HG02759 (cell line): ENCODE data around the gene LARP4B.

Source experiments
- ATAC-seq: cut with Tn5 transposase; IDR thresholded peaks from one replicate; pipeline ENCODE4 v1.9.1; 2021; ENCODE audit warnings: mild to moderate bottlenecking, moderate library complexity; ENCODE audit not compliant: unreplicated experiment

The LARP4B gene

DNA sequence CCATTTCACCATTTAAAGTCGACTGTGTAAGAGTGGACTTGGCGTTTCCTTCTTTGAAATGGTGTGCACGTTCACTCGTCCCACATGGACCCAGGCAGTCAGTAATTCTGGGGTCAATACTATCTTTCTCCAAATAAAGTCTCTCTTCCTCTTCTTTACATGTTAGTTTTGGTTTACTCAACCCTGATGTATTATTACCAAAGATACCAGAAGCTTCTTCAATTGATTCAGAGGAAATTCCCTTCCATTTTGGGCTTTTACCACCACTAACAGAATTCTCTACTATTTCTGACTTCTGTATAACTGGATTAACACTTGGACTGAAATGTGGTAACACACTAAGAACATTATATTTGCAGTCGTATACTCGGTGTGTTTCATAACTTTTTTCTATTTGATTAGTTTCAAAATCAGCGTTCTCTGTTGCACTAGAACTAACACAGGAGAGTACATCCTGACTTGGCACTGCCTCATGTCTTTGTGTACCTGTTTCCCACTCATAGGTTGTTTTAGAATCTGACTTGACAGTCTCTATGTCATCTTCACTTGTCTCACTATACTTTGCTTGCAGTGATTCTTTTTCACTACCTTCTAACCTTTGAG, 60.8 kb downstream of the LARP4B start:
- ATAC-seq, result no peak

DNA sequence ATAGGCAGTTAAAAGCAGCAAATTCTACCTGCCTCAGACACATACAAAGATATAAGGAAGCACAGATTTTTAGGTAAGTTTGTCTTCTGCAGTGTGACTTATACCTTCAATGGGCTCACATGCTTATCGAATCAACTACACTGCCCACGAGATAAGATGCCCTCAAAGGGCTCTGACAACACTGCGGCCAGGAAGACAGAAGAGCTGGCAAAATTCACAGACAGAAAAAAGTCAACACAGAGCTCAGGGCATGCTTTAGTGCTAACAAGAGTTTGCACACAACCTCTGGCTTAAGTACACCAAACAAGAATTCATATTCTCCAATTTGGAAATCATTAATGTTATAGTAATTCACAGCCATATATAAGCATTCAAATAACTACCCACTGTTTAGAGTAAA, 62.3 kb downstream of the LARP4B start:
- no peak for ATAC-seq

DNA sequence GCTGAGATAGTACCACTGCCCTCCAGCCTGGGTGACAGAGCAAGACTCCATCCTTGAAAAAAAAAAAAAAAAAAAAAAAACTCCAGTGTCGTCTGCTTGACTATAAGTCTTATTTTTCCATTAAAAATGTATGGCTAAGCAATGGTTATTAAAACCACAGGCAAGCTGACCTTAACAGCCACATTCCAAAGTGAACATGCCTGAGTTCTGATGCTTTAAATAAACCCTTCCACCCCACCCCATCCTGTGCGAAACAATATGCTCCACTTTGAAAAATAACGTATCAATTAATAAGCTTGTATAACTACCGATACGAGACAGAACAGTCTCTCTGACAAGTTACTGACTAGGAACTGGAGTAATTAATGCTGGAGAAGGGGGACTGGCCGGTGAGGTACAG, 63.7 kb downstream of the LARP4B start:
- no peak for ATAC-seq

DNA sequence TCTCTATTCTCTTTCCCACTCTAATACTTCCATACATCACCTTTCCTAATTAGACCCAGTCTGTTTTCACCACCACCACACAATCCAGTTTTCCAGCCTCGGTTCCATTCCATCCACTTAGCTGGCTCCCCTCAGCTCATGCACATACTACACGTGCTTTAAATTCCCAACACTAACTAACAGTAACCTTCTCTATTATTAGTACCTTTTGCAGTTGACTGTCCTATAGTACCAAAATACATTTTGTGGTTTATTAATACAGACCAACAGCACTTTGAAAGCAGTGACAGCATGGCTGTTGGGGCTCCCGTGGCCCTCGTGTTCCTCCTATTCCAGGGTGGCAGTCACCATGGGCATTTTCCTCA, 64.9 kb downstream of the LARP4B start:
- no peak for ATAC-seq

DNA sequence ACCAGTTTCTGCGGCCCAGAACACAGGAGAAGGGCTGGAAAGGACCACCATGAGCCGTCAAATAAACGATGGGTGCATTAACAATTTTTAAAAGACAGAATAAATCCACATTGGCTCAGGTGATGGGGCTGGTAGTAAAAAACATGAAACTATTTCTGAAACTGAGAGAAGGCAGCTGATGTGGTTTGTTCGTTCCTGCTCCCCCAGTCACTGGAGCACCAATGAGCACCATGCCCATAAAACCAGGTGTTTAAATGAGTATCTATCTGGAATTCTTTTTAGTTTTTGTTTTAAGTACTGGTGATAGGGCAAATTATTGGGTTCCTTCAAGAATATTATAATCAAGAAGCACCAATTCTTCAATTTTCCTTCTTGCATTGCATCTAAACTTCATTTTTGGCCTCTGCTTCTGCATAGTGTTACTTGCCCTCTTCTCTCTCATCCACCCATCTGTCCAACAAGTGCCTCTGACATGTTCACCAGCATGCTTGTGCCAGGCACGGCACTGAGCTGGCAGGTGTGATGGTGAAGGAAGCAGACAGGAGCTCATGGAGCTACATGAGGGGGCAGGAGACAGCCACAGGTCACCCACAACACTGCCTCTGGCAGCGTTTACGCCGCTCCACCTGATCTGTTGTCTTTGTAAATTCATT, 65.5 kb downstream of the LARP4B start:
- ATAC-seq, result no peak

DNA sequence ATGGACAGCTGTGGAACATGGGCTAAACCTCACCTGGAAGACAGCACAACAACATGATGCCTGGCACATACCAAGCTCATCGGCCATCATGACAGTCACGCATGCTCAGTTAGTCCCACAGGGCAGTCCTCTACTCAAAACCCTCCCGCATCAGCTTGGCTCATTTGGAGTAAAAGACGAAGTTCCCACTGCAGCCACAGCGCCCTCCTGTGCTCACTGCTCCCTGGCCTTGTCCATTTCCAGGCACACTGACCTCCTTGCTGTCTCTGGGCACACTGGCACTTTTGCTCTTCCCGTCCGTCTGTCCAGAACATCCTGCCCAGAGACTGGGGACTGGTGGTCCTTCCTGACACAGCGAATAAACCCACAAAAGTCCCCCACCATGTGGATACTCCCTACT, 66.2 kb downstream of the LARP4B start:
- ATAC-seq, result no peak

DNA sequence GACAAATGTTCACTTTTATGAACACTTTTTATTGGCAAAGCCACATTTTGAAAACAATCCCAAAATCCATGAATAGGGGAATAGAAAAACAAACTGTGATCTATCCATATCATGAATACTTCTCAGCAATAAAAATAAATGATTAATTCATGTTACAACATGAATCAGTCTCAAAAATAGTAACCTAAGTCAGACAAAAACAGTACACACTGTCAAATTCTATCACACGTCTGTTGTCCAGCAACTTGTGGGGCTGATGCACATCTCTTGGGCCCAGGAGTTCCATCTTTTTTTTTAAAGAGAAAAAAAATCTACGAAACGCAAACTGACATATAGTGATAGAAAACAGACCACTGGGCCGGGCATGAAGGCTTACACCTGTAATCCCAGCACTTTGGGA, 71.0 kb downstream of the LARP4B start:
- no peak for ATAC-seq

DNA sequence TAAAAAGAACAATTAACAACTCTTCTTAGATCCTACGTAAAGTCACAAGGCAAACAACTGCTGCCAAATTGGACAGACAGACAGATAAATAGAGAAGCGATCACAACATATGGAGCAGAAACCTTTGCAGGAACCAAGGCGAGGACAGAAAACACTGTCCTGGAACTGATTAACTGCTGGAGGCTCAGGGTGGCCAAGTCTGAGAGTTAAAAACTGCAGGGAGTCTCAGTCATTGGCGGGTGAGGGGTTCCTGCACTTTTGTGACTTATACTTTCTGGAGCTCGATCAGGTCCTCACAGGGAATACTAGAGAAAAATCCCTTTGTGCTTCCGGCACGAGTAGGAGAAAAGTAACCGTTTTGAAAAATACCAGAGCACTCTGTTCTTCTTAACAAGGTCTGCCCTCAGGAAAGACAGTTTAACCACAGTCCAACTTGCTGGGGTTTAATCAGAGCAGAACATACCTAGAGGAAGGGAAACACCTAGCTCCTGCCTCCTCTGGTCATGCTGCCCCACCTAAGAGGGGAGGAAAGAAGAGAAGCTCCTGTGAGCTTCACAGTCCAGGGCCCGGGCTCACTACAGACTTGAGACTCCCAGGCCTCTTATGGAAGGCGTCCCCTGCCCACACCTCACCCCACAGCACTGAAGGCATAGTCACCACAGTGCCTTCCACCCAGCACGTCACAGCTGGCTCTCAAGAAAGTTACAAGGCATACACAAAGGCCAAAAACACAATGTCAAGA, 74.9 kb downstream of the LARP4B start:
- ATAC-seq, result no peak

DNA sequence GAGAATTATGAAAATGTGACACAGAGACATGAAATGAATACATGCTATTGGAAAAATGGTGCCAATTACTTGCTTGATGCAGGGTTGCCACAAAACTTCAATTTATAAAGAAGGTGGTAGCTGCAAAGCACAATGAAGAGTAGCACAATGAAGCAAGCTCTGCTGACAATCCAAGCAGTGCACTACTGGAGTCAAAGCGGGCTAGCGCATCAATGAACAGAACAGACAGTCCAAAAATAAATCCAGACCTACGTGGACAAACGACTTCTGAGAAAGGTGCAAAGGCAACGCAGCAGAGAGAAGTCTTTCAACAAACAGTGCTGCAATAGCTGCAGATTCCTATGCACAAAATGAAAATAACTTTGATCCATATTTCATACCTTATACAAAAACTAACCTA, 75.8 kb downstream of the LARP4B start:
- ATAC-seq, result no peak

DNA sequence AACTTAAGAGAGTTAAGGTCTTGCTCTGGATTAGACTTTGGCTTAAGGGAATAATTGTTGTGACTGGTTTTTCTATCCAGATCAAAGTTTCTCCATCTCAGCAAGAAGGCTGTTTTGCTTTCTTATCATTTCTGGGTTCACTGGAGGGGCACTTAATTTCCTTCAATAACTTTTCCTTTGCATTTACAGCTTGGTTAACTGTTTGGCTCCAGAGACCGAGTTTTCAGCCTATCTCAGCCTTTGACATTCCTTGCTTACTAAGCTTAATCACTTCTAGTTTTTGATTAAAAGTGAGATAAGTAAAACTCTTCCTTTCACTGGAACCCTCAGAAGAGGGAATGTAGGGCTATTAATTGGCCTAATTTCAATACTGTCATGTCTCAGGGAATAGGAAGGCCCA, 76.4 kb downstream of the LARP4B start:
- ATAC-seq, result no peak

DNA sequence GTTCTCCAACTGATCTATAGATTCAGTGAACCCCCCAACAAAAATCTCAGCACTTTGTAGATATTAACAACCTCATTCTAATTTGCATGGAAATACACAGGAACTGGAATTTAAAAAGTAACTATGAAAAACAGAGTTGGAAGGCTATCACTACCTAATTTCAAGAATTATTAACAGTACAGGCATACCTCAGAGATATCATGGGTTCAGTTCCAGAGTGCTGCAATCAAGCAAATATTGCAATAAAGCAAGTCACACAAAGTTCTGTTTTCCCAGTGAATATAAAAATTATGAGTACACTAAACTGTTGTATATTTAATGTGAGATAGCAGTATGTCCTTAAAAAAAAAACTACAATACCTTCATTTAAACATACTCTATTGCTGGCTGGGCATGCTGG, 78.5 kb downstream of the LARP4B start:
- ATAC-seq, result no peak

DNA sequence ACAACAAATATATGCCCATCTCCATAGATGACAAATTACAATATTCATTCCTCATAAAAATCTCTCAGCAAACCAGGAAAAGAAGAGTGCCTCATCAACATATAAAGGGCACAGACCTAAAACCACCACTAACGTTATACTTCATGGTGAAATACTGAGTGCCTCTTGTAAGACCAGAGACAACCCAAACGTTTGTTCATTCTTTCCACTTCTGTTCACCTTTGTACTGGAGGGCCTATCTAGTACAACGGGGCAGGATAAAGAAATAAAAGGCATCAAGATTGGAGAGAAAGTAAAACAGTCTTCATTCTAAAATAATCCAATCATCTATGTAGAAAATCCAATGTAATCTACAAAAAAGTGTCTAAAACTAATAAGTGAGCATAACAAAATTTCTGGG, 79.1 kb downstream of the LARP4B start:
- peak; percentile 32 for ATAC-seq

DNA sequence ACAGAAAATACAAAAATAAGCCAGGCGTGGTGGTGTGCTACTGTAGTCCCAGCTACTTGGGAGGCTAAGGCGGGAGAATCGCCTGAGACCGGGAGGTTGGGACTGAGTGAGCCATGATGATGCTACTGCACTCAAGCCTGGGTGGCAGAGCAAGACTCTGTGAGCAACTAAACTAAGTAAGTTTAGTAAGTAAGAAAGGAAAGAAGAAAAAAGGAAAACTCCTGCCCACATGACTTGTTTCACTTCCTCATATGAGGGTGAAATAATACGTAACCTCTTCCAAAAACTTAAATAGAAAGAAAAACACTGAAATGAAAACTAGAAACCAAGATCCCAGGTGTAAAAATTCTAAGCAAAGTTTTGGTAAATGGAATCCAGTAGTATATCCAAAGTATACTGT, 79.6 kb downstream of the LARP4B start:
- peak; percentile 91 for ATAC-seq

DNA sequence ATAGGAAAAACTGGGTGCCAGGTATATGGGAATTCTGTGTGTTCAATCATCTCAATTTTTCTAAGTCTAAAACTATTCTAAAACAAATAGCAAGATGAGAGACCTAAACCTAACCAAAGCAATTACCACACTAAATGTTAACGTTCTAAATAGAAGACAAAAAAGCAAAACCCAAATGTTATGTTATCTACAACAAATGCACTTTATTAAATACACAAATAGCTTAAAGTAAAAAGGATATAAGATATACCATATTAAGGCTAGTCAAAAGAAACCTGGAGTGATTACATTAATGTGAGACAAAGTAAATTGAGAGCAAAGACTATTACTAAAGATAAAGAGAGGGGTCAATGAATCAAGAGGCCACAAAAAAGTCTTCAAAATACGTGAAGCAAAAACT, 81.4 kb downstream of the LARP4B start:
- no peak for ATAC-seq

DNA sequence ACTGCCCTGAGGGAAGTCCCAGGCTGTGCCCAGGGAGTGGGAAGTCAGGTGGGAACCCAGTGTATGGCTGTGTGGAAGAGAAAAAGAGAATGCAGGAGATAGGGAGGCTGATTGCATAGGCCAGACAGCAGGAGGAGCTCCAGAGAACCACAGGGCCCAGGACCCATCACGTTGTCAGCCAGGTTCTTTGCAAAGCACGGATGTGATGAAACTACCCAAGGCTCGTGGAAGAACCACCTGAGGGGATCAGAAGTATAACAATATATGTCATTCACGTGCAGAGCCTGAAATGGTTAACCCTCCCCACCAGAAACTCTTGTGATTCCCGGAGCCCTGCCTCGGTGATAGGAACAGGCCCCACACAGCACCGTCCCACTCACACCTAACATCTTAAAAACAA, 83.6 kb downstream of the LARP4B start:
- no peak for ATAC-seq

DNA sequence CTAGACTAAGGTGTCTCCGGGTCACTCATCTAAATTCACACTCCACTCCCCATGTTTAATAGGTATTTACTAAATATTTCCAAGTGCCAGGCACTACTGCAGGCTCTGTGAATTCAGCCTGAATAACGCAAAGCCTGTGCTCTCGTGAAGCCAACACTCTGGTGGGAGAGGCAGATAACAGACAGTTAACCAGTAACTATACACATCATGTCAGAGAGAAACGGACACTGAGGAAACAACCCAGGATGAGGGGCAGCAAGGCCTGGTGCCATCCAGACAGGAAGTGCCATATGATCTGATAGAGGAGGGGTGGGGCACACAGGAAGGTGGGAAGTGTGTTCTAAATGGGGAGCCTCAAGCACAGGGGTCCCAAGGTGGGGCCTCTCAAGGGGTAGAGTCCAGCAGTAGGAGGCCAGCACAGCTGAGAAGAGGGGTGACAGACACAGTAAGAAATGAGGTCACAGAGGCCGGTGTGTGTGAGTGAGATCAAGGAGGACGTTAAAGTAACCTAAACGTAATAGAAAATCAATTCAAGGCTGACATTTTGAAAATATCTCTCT, 85.3 kb downstream of the LARP4B start:
- no peak for ATAC-seq

DNA sequence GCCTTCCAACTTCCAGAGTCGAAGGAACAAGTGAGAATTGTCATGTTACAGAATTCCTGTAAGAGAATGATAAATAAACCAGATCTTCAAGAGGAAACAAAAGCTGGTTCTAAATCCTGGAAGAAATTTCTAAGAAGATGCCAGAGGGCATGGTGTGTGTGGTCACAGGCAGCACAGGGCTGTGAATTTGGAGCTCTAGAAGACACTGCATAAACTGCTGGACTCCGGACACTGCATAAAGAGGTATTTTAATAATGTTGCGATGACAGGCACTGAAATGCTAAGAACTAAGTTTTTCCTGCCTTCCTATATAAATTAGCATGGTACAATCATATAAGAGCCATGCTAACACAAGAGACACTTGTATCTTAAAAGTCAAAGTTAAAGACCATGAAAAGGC, 86.0 kb downstream of the LARP4B start:
- ATAC-seq, result no peak

DNA sequence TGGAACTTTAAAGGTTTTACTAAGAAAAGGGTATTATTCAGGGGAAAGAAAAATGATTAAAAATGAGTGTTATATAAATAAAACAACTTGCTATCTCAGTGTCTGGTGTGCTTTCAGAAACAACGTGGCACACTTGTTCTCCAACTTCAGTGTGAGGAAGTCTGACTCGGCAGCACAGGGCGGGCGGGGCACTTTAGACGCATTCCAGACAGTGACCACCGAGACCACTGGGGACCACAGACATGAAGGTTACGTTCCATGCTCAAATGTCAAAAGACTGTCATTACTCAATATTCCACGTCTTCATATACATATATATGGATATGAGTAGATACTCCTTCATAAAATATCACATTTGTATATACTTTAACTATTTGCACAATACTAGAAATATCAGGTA, 87.0 kb downstream of the LARP4B start:
- no peak for ATAC-seq

DNA sequence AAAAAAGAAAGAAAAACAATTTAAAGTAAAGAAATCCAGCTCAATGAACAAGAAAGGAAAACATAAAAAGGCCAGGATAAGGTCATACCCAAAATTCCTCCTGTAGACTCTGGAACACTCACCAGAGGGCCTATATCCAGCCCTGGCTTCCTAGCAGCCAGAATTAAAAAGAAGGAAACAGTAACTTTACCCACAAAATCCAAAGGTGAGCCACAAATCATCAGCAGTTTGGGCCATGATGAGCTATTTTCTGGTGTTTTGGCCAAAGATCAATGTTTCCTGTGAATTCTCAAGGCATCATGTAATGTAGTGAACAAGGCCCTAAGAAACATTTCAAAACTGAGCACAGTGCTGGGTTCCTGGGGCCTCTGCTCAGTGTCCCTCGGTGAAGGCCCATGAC, 87.8 kb downstream of the LARP4B start:
- ATAC-seq, result no peak

DNA sequence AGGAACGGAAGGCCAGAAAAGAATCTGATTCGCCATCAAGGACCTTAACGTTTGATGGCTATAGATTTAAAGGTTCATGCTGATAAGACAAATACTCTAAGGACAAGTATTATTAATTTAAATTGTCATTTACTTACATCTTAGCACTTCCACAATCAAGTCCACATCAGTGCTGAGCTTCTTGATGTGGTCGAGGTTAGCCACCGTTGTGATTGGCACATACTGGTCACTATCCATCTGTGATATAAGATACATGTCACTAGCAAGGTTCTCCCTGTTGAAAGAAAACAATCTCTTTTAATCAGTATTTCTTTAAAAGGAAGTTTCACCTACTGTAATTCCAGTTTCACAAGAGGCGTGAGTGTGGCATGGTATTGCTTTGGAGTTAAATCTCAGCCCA, 88.7 kb downstream of the LARP4B start:
- ATAC-seq, result no peak

DNA sequence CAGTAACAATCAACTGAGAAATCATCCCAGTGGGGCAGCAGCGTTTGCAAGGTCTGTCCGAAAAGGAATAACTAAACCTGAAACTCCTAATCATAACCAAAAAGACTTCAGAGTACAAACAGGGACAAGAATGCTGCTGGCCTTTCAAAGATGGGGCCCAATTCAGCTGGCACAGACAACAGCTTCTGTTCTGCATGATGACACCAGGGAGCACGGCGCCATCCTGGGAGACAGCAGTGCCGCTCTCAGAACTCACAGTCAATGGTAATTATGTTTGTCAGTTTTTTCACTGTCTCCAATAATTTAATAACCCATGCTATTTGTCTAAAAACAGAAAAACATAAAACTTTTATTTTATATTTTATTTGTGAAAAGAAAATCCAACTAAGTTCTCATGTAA, 90.0 kb downstream of the LARP4B start:
- no peak for ATAC-seq

DNA sequence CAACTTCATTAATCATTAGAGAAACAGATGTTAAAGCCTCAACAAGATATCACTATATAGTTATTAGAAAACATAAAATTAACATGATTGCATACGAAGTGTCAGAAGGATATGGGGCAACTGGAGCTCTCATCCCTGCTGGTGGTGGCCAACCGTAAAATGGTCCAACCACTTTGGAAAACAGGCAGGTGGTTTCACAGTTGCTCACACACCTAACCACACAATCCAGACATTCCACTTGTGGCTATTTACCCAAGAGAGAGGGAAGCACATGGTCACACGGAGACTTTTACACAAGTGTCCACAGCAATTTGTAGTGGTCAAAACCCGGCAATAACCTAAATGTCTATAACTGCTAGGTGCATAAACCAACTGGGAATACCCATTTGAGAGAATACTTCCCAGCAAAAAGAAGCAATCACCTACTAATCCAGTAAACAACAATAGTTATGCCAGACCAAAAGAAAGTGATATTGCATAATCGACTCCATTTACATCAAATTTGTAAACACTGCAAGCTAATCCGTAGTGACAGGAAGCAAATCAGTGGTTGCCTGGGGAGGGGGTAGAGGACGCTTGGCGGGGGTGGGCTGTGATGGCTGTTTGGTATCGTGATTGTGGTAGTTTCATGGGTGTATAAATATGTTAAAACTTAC, 91.8 kb downstream of the LARP4B start:
- no peak for ATAC-seq
